GM18508 (cell line): ENCODE measurements around the gene CDC25B.
"Not testable (repeated sequence)": the region's sequence is repeated elsewhere in the genome, so short reads cannot be mapped to it uniquely, and the experiment has no call there.

Experiments
- ATAC-seq: cut with Tn5 transposase; IDR thresholded peaks from one replicate; pipeline ENCODE4 v1.9.1; 2021; ENCODE audit warnings: moderate number of reproducible peaks; ENCODE audit not compliant: insufficient read depth, unreplicated experiment

Gene CDC25B

DNA sequence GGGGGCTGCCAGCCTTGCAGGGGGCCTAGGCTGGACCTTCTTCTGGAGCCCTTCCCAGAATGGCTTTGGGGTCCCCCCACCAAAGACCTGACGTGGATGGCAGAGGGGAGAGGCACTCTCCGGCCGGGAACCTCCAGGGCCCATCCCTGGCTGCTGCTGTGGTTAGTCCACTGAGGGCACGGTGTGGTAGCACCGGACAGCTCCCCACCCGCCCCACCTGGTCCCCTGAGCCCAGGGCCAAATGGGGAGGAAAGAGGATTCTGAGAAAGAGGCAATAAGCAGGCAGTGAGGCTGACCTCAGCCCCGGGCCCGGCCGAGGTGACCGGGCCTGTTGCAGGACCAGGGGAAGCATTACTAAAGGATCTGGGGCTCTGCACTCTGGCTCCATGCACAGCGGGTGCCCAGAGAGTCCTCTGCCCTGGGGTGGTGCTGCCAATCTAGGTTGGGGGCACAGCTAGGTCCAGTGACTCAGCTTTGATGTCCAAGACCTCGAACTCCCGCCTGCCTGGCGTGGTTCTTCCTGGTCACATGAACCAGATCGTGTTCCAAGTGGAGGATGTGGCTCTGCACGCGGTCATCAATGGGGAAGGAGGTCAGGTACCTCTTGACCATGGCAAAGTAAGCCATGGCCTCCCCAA, 11.8 kb upstream of the CDC25B start:
- no peak for ATAC-seq

GRCh38 chr20:3784863-3785239, 11.3 kb upstream of the CDC25B start:
- ATAC-seq: no peak

DNA sequence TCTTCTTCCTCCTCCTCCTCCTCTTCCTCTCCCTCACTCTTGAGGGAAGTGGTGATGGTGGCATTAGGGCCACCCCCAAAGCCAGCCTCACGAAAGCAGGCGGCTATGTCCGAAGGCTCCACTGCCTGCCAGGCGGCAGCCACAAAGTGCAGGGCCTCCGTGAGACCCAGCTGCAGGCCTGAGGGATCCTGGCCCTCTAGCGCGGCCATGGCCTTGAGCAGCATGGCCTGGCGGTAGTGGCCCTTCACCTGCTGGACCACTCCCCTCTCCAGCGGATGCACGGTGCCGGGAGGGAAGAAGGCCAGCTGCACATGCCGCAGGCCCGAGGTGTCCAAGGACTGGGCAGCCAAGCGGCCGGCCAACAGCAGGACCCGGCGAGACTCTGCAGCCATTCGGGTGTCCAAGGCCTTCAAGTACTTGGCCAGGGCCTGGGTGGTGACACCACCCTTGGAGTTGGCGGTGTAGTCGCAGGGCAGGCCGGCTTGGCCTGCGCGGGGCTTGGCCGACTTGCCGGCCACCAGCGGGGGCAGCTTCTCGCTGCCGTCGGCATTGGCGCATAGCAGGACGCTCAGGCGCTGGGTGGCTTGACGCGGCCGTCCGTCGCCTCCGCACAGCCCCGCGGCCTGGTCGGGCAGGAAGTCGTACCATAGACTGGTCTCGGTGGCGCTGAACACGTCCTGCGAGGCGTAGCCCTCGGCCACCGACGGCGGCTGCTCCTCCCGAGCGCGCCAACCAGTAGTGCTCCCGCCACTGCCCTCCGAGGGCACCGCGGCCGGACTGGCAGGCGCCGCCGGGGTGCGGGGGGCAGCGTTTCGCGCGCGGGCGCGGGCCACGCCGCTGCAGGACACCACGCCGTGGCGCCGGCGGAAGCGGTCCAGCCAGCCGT, 10.6 kb upstream of the CDC25B start:
- ATAC-seq: no peak

GRCh38 chr20:3786126-3786484, 10.0 kb upstream of the CDC25B start:
- no peak for ATAC-seq

DNA sequence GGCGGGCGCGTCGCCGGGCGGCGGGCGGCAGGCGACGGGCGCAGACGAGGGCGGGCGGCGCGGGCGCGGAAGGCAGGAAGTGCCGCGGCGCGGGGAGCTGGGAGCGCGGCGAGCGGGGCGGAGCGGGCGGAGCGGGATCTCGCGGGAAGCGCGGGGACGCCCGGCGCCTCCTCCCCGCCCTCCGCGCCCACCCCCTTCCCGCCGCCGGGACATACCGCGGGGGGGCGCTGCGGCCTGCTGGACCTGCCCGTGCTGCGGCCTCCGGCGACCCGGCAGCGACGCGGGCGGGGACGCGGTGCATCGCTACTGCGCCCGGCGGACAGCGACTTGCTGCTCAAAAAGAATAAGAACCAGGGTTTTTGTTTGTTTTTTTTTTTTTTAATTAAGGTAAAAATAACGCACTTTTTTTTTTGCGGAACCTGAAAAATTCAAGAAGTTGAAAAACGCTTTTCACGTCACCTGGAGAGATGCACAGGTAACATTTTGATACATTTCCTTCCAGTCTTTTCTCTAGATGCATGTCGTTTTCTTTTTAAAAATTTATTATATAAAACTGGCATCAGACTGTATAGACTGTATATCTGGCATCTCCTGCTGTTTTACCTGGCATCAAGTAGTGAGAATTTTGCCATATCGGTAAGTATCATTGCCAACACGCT, 9.3 kb upstream of the CDC25B start, which contains the start of gene CENPB:
CENPB (minus strand) TSS at position 76 of the 659 bp plus-strand sequence. CDS start 257 bp downstream, outside the sequence.
- ATAC-seq: no peak

DNA sequence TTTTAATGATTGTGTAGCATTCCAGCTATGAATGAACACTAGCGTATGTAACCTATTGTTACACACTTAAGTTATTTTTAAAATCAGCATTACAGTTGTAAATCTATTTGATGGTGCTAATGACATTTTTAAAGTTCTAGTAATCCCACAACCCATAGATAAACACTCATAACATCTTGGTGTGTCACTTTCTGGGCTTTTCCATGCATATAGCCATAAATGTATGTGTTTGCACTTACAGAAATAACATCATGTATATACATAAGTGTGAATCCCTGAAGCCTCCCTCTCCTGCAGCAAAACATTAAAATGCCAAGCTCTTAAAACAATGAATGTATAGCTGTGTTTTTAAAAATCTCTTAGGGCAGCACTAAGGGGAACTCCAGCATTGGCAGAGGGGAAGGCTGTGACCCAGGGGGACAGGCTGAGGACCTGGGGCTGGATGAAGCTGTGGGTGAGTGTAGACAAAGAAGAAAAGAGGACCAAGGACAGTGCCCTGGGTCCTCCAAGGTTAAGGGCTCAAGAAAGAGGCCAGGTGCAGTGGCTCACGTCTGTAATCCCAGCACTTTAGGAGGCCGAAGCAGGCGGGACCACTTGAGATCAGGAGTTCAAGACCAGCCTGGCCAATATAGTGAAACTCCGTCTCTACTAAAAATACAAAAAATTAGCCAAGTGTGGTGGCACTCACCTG, 8.6 kb upstream of the CDC25B start:
- ATAC-seq: no peak

DNA sequence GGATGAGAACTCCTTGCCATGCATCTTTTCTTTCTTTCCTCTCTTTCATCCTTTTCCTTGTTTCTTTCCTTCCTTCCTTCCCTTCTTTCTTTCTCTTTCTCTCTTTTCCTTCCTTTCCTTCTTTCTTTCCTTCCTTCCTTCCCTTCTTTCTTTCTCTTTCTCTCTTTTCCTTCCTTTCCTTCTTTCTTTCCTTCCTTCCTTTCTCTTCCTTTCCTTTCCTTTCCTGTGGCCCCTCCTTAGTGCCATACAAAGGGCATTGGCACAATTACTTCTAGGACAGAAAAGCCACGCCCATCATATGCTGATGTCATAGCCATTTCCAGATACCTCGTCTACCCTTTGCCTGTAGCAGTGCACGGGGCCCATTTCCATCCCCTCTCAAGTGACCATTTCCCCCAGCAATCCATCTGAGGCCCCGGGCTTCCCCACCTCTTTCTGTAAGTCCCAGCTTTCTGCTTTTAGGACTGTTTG, 7.4 kb upstream of the CDC25B start:
- no peak for ATAC-seq

GRCh38 chr20:3789201-3789600, 6.9 kb upstream of the CDC25B start:
- ATAC-seq: not testable (repeated sequence)

DNA sequence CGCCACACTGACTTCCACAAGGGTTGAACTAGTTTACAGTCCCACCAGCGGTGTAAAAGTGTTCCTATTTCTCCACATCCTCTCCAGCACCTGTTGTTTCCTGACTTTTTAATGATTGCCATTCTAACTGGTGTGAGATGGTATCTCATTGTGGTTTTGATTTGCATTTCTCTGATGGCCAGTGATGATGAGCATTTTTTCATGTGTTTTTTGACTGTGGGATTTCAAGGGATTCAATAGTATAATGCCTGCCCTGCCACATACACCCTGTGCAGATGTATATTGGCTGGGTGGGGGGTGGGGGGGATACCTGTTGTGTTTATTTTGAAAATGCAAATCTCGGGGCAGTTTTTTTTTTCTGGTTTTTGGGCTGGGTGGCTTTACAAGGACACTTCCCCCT, 1.9 kb upstream of the CDC25B start:
- not testable (repeated sequence) for ATAC-seq

DNA sequence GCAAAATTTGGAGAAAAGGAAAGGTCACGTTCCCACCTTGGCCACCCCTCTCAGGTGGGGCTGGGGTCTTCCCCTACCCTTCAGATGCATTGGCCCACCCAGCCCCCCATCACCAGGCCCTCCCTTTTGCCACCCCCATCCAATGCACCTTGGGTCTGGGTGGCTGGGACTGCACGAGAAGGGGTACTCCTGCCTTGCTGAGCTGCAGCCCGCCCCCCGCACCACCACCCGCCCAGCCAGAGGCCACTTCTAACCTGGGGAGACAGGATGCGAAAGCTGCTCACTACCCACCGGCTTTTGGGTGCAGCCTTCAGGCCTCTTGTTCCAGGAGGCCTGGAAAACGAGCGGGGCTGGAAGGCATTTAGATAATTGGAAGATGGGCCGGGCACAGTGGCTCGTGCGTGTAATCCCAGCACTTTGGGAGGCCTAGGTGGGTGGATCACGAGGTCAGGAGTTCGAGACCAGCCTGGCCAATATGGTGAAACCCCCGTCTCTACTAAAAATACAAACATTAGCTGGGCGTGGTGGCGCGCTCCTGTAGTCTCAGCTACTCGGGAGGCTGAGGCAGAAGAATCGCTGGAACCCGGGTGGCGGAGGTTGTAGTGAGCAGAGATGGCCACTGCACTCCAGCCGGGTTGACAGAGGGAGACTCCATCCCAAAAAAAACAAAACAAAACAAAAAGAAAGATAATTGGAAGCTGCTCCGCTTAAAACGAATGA, 1.2 kb upstream of the CDC25B start:
- no peak for ATAC-seq

DNA sequence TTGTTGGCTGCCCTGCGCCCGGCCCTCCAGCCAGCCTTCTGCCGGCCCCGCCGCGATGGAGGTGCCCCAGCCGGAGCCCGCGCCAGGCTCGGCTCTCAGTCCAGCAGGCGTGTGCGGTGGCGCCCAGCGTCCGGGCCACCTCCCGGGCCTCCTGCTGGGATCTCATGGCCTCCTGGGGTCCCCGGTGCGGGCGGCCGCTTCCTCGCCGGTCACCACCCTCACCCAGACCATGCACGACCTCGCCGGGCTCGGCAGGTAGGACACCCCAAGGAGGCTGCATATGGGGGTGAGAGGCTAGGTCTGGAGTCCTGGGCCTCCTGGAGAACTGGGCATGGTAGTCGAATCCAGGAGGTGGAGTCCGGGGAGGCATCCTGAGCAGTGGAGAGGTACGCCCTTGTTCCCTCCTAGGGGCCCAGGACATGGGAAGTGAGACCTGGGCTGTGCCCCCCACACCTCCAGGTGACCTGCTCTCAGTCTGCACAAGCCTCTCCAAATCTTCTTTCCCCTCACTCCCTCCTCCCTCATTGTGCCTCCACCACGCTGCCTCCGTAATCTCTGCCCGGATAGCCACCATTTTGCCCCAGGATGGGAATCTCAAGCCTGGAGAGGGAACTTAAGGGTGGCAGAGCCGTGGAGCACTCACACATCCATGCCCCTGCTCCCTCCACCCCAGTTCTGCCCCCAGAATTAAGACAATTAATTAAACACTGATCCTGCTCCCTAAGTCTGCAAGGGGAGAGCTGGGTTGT, 541 bp downstream of the CDC25B start:
- no peak for ATAC-seq

- ATAC-seq: no peak
Observed at GRCh38 chr20:3797226-3797545, 1.1 kb downstream of the CDC25B start.

DNA sequence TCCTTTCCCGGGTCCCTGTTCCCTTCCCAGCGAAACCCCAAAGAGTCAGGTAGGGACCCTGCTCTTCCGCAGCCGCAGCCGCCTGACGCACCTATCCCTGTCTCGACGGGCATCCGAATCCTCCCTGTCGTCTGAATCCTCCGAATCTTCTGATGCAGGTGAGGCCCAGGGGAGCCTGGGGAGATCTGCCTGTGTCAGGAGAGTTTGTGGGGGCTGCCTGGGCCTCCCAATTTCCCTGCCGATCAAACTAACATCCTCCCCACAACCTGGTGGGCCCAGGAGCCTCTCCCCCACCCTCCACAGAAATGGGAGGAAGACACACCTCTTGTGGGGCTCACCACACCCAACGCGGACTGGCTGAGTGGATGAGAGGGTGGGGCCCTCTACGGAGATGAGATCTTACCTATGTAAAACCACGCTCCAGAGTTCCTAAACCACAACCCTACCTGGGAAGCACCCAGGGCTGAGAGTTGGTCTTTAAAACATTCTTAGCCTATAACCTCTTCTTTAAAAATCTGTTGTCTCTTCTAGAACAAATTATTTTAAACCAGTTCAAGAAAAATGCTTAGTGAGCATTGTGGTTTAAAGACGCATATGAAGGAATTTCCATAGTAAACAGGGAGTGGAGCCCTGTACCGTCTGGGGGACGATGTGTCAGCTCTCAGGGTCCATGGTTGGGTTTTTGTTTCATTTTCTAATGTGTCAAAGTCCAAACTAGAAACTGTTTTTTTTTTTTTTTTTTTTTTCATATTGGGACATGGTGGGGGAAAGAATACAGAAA, 1.7 kb downstream of the CDC25B start:
- ATAC-seq: no peak

- no peak for ATAC-seq
Observed at GRCh38 chr20:3798373-3798768, 2.3 kb downstream of the CDC25B start.

DNA sequence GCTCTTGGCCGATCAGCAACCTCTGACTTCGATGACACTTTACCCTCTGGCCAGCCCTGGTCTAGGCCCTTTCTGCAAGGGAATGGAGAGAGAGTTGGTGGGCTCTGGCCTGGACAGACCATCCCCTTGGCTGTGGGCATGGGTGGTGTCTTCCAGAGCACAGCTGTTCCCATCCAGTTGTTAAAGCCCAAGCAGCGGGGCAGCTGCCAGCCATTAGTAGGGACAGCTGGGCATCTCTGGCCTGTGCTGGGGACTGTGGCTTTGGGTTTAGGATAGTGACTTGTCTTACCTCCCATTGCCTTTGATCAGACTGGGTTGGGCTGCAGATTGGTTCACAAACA, 2.8 kb downstream of the CDC25B start:
- ATAC-seq: no peak

DNA sequence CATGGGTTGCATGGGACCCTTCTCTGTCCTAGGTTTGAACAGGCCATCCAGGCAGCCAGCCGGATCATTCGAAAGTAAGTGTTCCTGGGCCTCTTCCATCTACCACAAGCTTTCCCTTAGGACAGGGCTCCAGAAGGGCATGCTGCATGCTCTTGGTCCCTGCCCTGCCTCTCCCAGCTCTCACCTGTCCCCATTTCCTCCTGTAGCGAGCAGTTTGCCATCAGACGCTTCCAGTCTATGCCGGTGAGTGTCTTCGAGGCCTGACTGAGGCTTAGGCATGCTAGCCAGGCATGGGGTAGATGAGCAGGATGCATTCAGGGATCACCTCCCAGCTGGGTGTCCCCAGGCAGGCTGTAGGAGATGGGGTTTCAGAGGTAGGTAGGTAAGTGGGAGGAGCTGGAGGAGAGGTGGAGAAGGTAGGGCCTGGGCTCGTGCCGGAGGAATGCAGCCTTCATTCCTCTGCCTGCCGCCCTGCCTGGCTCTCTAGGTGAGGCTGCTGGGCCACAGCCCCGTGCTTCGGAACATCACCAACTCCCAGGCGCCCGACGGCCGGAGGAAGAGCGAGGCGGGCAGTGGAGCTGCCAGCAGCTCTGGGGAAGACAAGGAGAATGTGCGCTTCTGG, 4.3 kb downstream of the CDC25B start:
- ATAC-seq: no peak

DNA sequence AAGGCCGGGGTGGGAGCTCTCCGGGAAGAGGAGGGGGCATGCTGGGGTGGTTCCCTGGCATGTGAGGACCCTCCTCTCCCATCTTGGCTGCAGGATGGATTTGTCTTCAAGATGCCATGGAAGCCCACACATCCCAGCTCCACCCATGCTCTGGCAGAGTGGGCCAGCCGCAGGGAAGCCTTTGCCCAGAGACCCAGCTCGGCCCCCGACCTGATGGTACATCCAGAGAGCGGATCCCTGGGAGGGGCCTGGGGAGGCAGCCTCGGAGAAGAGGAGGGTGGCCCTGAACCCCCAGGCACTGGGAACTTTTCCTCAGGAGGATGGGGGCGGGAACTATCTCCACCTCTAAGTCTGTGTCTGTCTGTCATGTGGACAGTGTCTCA, 4.8 kb downstream of the CDC25B start:
- no peak for ATAC-seq

DNA sequence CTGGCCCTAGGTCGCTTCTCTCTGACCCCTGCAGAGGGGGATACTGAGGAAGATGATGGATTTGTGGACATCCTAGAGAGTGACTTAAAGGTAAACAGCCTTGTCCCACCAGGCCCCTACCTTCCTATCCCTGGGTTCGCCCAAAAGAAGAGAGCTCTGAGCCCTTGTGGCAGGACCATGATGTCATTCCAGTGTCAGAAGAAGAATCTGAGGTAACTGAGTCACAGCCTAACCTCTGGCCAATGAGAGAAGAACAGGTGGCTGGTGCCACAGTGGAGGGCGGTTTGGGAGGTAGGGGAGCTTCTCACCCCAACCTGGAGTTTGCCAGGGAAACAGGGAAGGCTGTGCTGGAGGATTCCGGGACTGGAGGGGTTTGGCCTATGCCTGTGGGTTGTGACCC, 5.2 kb downstream of the CDC25B start:
- ATAC-seq: no peak
